Type B pancreatic cell (in vitro differentiated cells): ENCODE data around the gene LUC7L3. TPM values are rescaled to one million over a fixed set of nuclear protein-coding genes. Genes with fewer than 3 reads are reported as not detected.

Source experiments
- DNase-seq: peaks from one replicate; pipeline ENCODE4 v3.0.0; 2021; ENCODE audit warnings: mixed read lengths; ENCODE audit not compliant: unreplicated experiment; ENCODE audit errors: extremely low spot score
- H3K27ac Mint-ChIP-seq: 2 replicates; pipeline ENCODE4 v1.8.0; 2021; ENCODE audit warnings: mild to moderate bottlenecking, mixed read lengths
- H3K27me3 Mint-ChIP-seq: 2 replicates; pipeline ENCODE4 v1.8.0; 2021; ENCODE audit warnings: mixed read lengths
- H3K36me3 Mint-ChIP-seq: 2 replicates; pipeline ENCODE4 v1.8.0; 2021; ENCODE audit warnings: mixed read lengths
- H3K4me1 Mint-ChIP-seq: one replicate; pipeline ENCODE4 v1.8.0; 2021; ENCODE audit warnings: mixed read lengths; ENCODE audit not compliant: unreplicated experiment
- H3K4me3 Mint-ChIP-seq: 2 replicates; pipeline ENCODE4 v1.8.0; 2021; ENCODE audit warnings: mild to moderate bottlenecking, mixed read lengths
- H3K9me3 Mint-ChIP-seq: 2 replicates; pipeline ENCODE4 v1.8.0; 2021; ENCODE audit warnings: mixed read lengths
- total RNA-seq: library from RNA; stranded (reverse); gene quantifications from 2 replicates; pipeline ENCODE4 v1.2.1, GENCODE V29; 2021; ENCODE audit warnings: low replicate concordance
- TF ChIP-seq, protein P1 (sequence below): fragments of 200-600 bp; sonication (generic); conservative IDR thresholded peaks from 2 replicates; pipeline ENCODE4 v1.5.0; 2021; ENCODE audit warnings: antibody characterized with exemption, mild to moderate bottlenecking

The LUC7L3 gene
- total RNA-seq, 1 donor from 2014 or later, result 157 TPM

DNA sequence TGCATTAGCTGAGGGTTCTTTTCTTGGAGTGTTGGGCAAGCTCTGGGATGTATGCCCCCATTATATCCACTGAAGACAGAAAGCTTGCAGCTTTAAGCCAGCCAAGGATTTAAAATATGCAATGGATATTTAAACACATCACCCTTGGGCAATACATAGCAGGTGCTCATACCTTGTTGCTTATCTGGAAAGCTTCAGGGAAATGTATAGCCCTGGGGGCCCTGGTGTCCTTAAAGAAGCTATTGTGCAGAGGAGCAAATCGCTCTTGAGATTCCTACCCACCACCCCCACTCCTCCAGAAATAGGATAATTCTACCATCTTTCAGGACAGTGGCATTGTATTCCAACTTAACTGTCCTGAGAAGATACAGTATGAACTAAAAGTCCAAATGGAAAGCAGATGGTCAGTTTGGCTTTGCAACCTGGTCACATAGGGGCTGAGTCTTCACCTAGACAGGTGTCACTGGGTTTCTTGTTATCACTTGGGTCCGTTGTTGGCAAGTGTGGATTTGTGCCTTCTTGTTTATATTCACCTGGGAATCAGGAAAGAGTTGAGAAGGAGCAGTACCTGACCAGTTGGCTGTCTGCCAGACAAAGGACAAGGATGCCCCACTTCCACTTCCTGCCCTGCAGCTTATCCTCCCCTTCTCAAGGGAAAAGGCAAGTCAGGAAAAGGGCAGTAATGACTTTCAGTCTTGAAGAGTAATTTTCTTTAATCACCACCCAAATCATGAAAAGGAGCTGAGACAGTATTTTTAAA is 44.5 kb downstream of the LUC7L3 start:
- H3K4me3 Mint-ChIP-seq, result peak overlapping the region; percentile 85
- H3K4me1 Mint-ChIP-seq, result peaks cover 33% of the 10 kb centered on the region
- H3K36me3 Mint-ChIP-seq, result no peaks in the 10 kb centered on the region
- TF ChIP-seq, protein P1, sequence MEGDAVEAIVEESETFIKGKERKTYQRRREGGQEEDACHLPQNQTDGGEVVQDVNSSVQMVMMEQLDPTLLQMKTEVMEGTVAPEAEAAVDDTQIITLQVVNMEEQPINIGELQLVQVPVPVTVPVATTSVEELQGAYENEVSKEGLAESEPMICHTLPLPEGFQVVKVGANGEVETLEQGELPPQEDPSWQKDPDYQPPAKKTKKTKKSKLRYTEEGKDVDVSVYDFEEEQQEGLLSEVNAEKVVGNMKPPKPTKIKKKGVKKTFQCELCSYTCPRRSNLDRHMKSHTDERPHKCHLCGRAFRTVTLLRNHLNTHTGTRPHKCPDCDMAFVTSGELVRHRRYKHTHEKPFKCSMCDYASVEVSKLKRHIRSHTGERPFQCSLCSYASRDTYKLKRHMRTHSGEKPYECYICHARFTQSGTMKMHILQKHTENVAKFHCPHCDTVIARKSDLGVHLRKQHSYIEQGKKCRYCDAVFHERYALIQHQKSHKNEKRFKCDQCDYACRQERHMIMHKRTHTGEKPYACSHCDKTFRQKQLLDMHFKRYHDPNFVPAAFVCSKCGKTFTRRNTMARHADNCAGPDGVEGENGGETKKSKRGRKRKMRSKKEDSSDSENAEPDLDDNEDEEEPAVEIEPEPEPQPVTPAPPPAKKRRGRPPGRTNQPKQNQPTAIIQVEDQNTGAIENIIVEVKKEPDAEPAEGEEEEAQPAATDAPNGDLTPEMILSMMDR, result no peak
- H3K27me3 Mint-ChIP-seq, result no peaks in the 10 kb centered on the region
- peak overlapping the region; percentile 47 for H3K27ac Mint-ChIP-seq
- peaks cover 1% of the 10 kb centered on the region for H3K9me3 Mint-ChIP-seq
- no peak for DNase-seq

- H3K4me1 Mint-ChIP-seq, result peaks cover 32% of the 10 kb centered on the region
- no peak overlapping the region for H3K27ac Mint-ChIP-seq
- peak; percentile 47 for DNase-seq
- H3K9me3 Mint-ChIP-seq, result no peaks in the 10 kb centered on the region
- TF ChIP-seq, protein P1, result no peak
- H3K27me3 Mint-ChIP-seq, result no peaks in the 10 kb centered on the region
- no peak overlapping the region for H3K4me3 Mint-ChIP-seq
- no peaks in the 10 kb centered on the region for H3K36me3 Mint-ChIP-seq
These were observed 45.3 kb downstream of the LUC7L3 start for GRCh38 chr17:50764734-50765149.

DNA sequence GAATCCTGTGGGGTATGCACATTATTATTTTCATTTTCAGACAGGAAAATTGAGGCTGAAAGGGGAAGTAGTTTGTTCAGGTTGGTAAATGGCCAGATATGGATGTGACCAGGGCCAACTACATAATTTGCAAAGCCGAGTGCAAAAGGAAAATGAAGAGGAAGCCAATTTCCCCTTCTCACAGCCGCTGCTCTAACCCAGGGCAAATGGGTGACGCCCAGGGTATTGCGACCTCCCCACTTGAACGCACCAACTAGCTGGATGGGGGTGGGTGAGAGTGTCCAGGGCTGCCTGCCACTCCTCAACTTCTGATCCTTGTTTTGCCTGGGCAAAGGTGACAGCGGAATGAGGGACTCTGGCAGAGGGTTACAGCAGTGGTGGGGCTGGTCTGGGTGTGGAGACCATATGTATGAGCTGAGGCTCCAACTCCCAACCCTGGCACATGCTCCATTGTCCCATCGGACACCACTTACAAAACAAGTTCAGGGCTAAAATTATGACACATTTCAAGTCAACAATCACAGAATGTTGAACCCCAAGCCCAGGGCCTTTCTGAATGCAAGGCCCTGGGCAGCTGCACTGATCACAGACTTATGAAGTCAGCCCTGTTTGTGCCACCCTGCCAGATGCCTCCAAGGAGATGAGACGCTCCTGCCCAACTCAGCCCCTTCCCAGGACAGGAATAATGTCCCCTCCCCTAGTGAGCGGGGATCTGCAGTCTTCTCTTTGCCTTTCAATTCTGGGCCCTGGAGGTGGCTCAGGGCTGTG is 46.2 kb downstream of the LUC7L3 start:
- Mint-ChIP-seq H3K4me3 (peak overlapping the region; percentile 8), H3K36me3 (no peaks in the 10 kb centered on the region), H3K27me3 (no peaks in the 10 kb centered on the region), H3K9me3 (no peaks in the 10 kb centered on the region), H3K27ac (no peak overlapping the region), H3K4me1 (peaks cover 32% of the 10 kb centered on the region)
- TF ChIP-seq, protein P1, result no peak
- peak; percentile 56 for DNase-seq

- Mint-ChIP-seq H3K4me1 (peaks cover 32% of the 10 kb centered on the region), H3K36me3 (no peaks in the 10 kb centered on the region), H3K27me3 (no peaks in the 10 kb centered on the region), H3K9me3 (no peaks in the 10 kb centered on the region), H3K27ac (no peak overlapping the region), H3K4me3 (peak overlapping the region; percentile 8)
- TF ChIP-seq, protein P1, result no peak
- peak; percentile 53 for DNase-seq
These were observed 47.0 kb downstream of the LUC7L3 start for GRCh38 chr17:50766222-50767023.

DNA sequence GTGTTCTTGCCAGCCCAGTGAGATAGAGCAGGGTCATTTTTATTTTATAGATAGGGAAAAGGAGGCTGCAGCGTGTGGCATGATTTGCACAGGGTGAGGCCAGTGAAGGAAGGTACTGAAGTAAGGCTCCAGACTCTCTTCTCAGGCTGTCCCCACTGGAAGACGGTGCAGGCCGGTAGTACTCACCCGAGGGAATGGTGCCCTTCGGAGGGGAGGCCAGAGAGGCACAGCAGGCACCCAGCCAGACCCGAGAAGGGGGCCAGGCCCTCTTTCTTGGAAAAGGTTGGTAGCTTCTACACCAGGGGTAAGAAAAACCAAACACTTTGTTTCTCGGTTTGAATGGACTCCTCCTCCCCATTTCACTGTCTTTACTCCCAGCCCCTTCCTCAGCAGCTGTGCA is 47.6 kb downstream of the LUC7L3 start:
- Mint-ChIP-seq H3K27me3 (no peaks in the 10 kb centered on the region), H3K4me3 (no peak overlapping the region), H3K36me3 (no peaks in the 10 kb centered on the region), H3K9me3 (no peaks in the 10 kb centered on the region), H3K4me1 (peaks cover 32% of the 10 kb centered on the region), H3K27ac (no peak overlapping the region)
- DNase-seq, result no peak
- TF ChIP-seq, protein P1, result no peak
